Hypothalamus (tissue), 51 donors: Measurements from ENCODE around the gene CHRNE.
"Not testable (repeated sequence)": the region's sequence is repeated elsewhere in the genome, so short reads cannot be mapped to it uniquely, and the experiment has no call there.

ENCODE experiments used
- DNase-seq, 51 donors: peaks; one replicate each; lab custom pipeline; 2025; lab: John Stamatoyannopoulos, UW

Gene CHRNE

GRCh38 chr17:4858882-4859260 is 44.0 kb downstream of the CHRNE start:
- peak in 37 of 51 donors; percentile 18 to 71 (median 44) for DNase-seq

- DNase-seq = peak in 38 of 51 donors; percentile 10 to 88 (median 57)
These were observed 44.6 kb downstream of the CHRNE start for GRCh38 chr17:4858068-4858881.

GRCh38 chr17:4857347-4857746 is 45.6 kb downstream of the CHRNE start:
- DNase-seq = not testable (repeated sequence)

- peak in 35 of 51 donors; percentile 17 to 79 (median 48) for DNase-seq
These were observed 46.0 kb downstream of the CHRNE start for GRCh38 chr17:4856937-4857314.

- DNase-seq = peak in 4 of 51 donors; percentile 38 to 60 (median 50)
These were observed 46.5 kb downstream of the CHRNE start for GRCh38 chr17:4856271-4856936.

GRCh38 chr17:4854111-4854681 is 48.7 kb downstream of the CHRNE start:
- DNase-seq = peak in 1 of 51 donors; percentile 29

GRCh38 chr17:4853208-4853671 is 49.7 kb downstream of the CHRNE start:
- DNase-seq = no peak

- no peak for DNase-seq
These were observed 50.2 kb downstream of the CHRNE start for GRCh38 chr17:4852567-4853207.

- no peak for DNase-seq
These were observed 51.8 kb downstream of the CHRNE start for GRCh38 chr17:4851084-4851483.

- DNase-seq = no peak
These were observed 52.7 kb downstream of the CHRNE start for GRCh38 chr17:4850246-4850645.

GRCh38 chr17:4849011-4849536 is 53.8 kb downstream of the CHRNE start:
- no peak for DNase-seq
